MM.1S (cell line): ENCODE measurements around the gene ADNP.

ENCODE experiments used
- DNase-seq: peaks from one replicate; pipeline ENCODE4 v3.0.0-alpha.2; 2015
- H2AFZ ChIP-seq: fragments of 300-600 bp; sonication (generic); 2 replicates; pipeline ENCODE4 v1.6.0; 2016; ENCODE audit warnings: antibody characterized with exemption, low read length
- H3F3A ChIP-seq: fragments of 300-600 bp; sonication (generic); 2 replicates; pipeline ENCODE4 v1.6.1; 2016; ENCODE audit warnings: mild to moderate bottlenecking, antibody characterized with exemption, low read length, moderate library complexity, mixed read lengths; ENCODE audit not compliant: insufficient read depth
- H3K27ac ChIP-seq: fragments of 300-600 bp; sonication (generic); 2 replicates; pipeline ENCODE4 v1.5.1; 2016; ENCODE audit warnings: mild to moderate bottlenecking, low read length
- H3K27me3 ChIP-seq: fragments of 300-600 bp; sonication (generic); replicated peaks from 2 replicates; pipeline ENCODE4 v1.6.0; 2016; ENCODE audit warnings: low read length; ENCODE audit not compliant: insufficient read depth
- H3K36me3 ChIP-seq: fragments of 300-600 bp; sonication (generic); replicated peaks from 2 replicates; pipeline ENCODE4 v1.6.1; 2016; ENCODE audit warnings: mild to moderate bottlenecking, low read length, mixed read lengths; ENCODE audit not compliant: insufficient read depth
- H3K4me1 ChIP-seq: fragments of 300-600 bp; sonication (generic); 2 replicates; pipeline ENCODE4 v1.6.1; 2016; ENCODE audit warnings: low read length, mixed read lengths
- H3K4me2 ChIP-seq: fragments of 300-600 bp; sonication (generic); 2 replicates; pipeline ENCODE4 v1.6.0; 2016; ENCODE audit warnings: low read depth, low read length
- H3K4me3 ChIP-seq: fragments of 300-600 bp; sonication (generic); 2 replicates; pipeline ENCODE4 v1.5.1; 2016; ENCODE audit warnings: low read length, mixed read lengths
- H3K79me2 ChIP-seq: fragments of 300-600 bp; sonication (generic); 2 replicates; pipeline ENCODE4 v1.6.1; 2016; ENCODE audit warnings: mixed run types, low read length, mixed read lengths
- H3K9ac ChIP-seq: fragments of 300-600 bp; sonication (generic); 2 replicates; pipeline ENCODE4 v1.6.1; 2016; ENCODE audit warnings: low read length, mixed read lengths
- H3K9me2 ChIP-seq: fragments of 300-600 bp; sonication (generic); replicated peaks from 2 replicates; pipeline ENCODE4 v1.6.1; 2016; ENCODE audit warnings: mild to moderate bottlenecking, low read length, mixed read lengths; ENCODE audit not compliant: insufficient read depth
- H3K9me3 ChIP-seq: fragments of 300-600 bp; sonication (generic); replicated peaks from 2 replicates; pipeline ENCODE4 v1.6.1; 2016; ENCODE audit warnings: mild to moderate bottlenecking, low read length, mixed read lengths; ENCODE audit not compliant: insufficient read depth
- H4K20me1 ChIP-seq: fragments of 300-600 bp; sonication (generic); 2 replicates; pipeline ENCODE4 v1.6.1; 2016; ENCODE audit warnings: mild to moderate bottlenecking, low read length, moderate library complexity, mixed read lengths; ENCODE audit not compliant: insufficient read depth
- CTCF ChIP-seq: fragments of 300-600 bp; sonication (generic); IDR thresholded peaks from 2 replicates; pipeline ENCODE4 v1.5.1; 2016; ENCODE audit warnings: antibody characterized with exemption, low read length, mixed read lengths
- EZH2 ChIP-seq: fragments of 300-600 bp; sonication (generic); optimal IDR thresholded peaks from 2 replicates; pipeline ENCODE3; 2017; ENCODE audit warnings: low read depth, mild to moderate bottlenecking, antibody characterized with exemption, low read length, mixed read lengths
- EZH2phosphoT487 ChIP-seq: fragments of 300-600 bp; sonication (generic); IDR thresholded peaks from 2 replicates; pipeline ENCODE4 v1.6.1; 2018; ENCODE audit warnings: antibody characterized with exemption, low read length

Gene ADNP

GRCh38 chr20:50948132-50948785 is 17.0 kb upstream of the ADNP start:
- no peak overlapping the region for H2AFZ ChIP-seq
- H3K79me2 ChIP-seq = peaks cover 70% of the 10 kb centered on the region
- TF ChIP-seq EZH2phosphoT487 (no peak), CTCF (no peak), EZH2 (no peak)
- no peak overlapping the region for H3K4me3 ChIP-seq
- no peaks in the 10 kb centered on the region for H3K9me3 ChIP-seq
- no peaks in the 10 kb centered on the region for H3K9me2 ChIP-seq
- no peak overlapping the region for H3K9ac ChIP-seq
- no peaks in the 10 kb centered on the region for H4K20me1 ChIP-seq
- H3K4me2 ChIP-seq = no peak overlapping the region
- no peaks in the 10 kb centered on the region for H3K27me3 ChIP-seq
- H3K36me3 ChIP-seq = peaks cover 44% of the 10 kb centered on the region
- DNase-seq = no peak
- no peak overlapping the region for H3K27ac ChIP-seq
- H3F3A ChIP-seq = peaks cover 6% of the 10 kb centered on the region
- H3K4me1 ChIP-seq = 0 out of 2 replicates have a peak, but pooled peaks cover under 1% of the 10 kb centered on the region

GRCh38 chr20:50943069-50943468 is 11.8 kb upstream of the ADNP start:
- Histone ChIP-seq H3K9me2 (no peaks in the 10 kb centered on the region), H3K36me3 (peaks cover 33% of the 10 kb centered on the region), H3K9me3 (no peaks in the 10 kb centered on the region), H3K4me2 (no peak overlapping the region), H3K4me3 (no peak overlapping the region), H3K4me1 (no peaks in the 10 kb centered on the region), H3K79me2 (peaks cover 41% of the 10 kb centered on the region), H3F3A (no peaks in the 10 kb centered on the region), H4K20me1 (no peaks in the 10 kb centered on the region; the same call in 1 of the 2 replicates), H3K27me3 (no peaks in the 10 kb centered on the region), H3K9ac (no peak overlapping the region), H2AFZ (no peak overlapping the region), H3K27ac (no peak overlapping the region)
- TF ChIP-seq EZH2phosphoT487 (no peak), EZH2 (no peak), CTCF (no peak)
- DNase-seq = no peak

GRCh38 chr20:50933589-50933988 is 2.4 kb upstream of the ADNP start:
- Histone ChIP-seq H3K9ac (no peak overlapping the region), H2AFZ (no peak overlapping the region), H3K36me3 (peaks cover 12% of the 10 kb centered on the region), H3K4me3 (no peak overlapping the region), H3K9me3 (no peaks in the 10 kb centered on the region), H3K27me3 (no peaks in the 10 kb centered on the region), H3K9me2 (no peaks in the 10 kb centered on the region), H4K20me1 (peaks cover 6% of the 10 kb centered on the region; the same call in 1 of the 2 replicates), H3K4me1 (peaks cover 17% of the 10 kb centered on the region), H3K4me2 (no peak overlapping the region), H3K79me2 (peaks cover 23% of the 10 kb centered on the region), H3F3A (peaks cover 27% of the 10 kb centered on the region), H3K27ac (no peak overlapping the region)
- TF ChIP-seq EZH2phosphoT487 = no peak
- TF ChIP-seq EZH2 = no peak
- TF ChIP-seq CTCF = no peak
- DNase-seq = no peak
